GM20000 (cell line): ENCODE measurements around the gene HLA-DOA.

Experiments
- DNase-seq: peaks from one replicate; pipeline ENCODE4 v3.0.0; 2012; ENCODE audit warnings: low spot score
- CTCF ChIP-seq: IDR thresholded peaks from 2 replicates; pipeline ENCODE4 v1.5.1; 2012; ENCODE audit warnings: mild to moderate bottlenecking, control low read depth; ENCODE audit errors: extremely low read depth, missing control alignments

Gene HLA-DOA

GRCh38 chr6:32973144-32974015 is 36.0 kb downstream of the HLA-DOA start:
- TF ChIP-seq CTCF = no peak
- DNase-seq = peak; percentile 30

- TF ChIP-seq CTCF = no peak
- no peak for DNase-seq
Measured at GRCh38 chr6:32972353-32973143, 36.8 kb downstream of the HLA-DOA start.

GRCh38 chr6:32971581-32972352 is 37.6 kb downstream of the HLA-DOA start:
- no peak for TF ChIP-seq CTCF
- DNase-seq = peak; percentile 94

- no peak for TF ChIP-seq CTCF
- DNase-seq = no peak
Measured at GRCh38 chr6:32971242-32971580, 38.2 kb downstream of the HLA-DOA start.

GRCh38 chr6:32970413-32971241 is 38.8 kb downstream of the HLA-DOA start:
- peak; percentile 78 for DNase-seq
- TF ChIP-seq CTCF = no peak

GRCh38 chr6:32969685-32970412 is 39.5 kb downstream of the HLA-DOA start:
- TF ChIP-seq CTCF = no peak
- DNase-seq = peak; percentile 38
